ENCODE results near the gene DAAM2.

The DAAM2 gene

DNA sequence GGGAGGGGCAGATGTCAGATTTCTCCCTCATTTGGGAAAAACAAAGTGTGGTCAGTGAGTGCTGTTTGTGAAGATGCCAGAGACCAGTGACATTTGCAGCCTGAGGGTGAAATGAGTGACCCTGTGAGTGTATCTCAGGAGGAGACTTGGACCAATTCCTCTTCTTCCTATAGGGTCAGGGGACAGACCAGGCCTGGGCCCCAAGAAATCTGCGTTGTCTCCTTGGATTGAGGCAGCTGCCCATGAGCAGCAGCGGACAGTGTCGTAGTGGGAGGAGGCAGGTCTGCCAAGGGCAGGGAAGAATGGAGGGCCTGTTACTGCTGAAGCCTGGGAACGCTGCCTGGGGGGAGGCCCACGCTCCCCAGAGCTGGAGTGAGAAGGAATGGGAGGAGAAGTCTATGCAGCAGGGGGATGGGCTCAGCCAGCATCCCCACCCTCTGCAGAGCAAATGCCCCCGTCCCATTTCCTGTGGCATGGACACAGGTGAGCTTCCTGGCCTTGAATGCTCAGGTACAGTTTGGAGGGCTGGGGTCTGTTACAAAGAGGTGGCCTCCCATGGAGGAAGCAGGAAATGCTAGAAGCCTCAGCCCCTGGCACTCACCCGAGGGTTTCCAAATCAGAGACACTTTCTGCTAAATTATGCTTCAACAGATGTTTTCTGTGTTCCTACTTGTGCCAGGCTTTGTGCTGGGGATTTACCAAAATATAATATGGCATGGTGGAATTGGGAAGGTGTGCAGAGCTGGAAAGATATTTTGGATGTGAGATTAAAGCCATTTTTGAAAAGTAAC, 29.8 kb downstream of the DAAM2 start:
- TF ChIP-seq, protein P1, sequence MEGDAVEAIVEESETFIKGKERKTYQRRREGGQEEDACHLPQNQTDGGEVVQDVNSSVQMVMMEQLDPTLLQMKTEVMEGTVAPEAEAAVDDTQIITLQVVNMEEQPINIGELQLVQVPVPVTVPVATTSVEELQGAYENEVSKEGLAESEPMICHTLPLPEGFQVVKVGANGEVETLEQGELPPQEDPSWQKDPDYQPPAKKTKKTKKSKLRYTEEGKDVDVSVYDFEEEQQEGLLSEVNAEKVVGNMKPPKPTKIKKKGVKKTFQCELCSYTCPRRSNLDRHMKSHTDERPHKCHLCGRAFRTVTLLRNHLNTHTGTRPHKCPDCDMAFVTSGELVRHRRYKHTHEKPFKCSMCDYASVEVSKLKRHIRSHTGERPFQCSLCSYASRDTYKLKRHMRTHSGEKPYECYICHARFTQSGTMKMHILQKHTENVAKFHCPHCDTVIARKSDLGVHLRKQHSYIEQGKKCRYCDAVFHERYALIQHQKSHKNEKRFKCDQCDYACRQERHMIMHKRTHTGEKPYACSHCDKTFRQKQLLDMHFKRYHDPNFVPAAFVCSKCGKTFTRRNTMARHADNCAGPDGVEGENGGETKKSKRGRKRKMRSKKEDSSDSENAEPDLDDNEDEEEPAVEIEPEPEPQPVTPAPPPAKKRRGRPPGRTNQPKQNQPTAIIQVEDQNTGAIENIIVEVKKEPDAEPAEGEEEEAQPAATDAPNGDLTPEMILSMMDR (IDR thresholded peaks at IDR 0.05; ENCODE audit: low read depth, low read length, missing control alignments), result no peak
- no peak overlapping the region for H3K4me3 ChIP-seq (ENCODE audit: low read depth, low read length)
- no peak for DNase-seq (ENCODE audit: low read depth)

DNA sequence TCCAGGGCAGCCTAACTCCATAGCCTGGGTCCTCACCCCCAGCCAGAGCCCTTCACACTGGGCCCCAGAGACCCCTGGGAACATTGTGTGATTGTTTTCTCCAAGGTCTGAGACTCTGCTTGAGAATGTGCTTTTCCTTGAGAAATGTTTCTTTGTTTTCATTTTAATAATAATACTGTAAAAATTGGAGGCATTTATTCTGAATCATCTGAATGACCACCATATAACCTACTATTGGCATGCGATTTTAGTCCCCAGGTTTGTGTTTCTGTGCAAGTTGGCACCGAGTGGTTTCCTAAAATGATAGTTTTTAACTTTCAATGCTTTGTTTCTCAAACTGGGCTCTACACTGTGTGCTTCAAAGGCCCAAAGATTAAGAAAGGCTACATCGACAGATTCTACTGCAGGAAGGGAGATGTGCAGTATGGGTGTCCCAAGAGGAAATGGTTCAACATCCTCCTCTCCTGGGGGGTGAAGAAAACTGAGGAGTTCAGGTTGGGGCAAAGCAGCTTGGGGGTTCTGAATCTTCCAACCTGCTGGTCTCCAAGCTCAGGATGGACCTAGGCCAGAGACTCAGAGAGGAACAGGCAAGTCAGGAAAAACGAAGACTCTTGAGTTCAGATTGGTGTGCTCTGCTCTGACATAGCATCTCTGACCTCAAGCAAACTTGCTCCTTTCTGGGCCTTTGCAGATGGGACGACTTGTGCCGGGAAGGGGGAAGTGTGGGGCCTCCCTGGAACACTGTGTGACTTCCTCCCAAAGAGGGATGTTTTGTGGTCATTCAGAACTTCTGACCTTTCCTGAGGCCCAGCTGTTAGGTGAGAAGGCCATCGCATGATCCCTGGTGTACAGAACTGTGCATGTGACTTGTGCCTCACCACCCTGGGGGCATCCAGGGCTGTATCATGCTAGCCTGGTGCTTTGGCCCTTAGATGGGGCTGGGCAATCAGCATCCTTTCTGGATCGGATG, 31.0 kb downstream of the DAAM2 start:
- no peak overlapping the region for H3K4me3 ChIP-seq (ENCODE audit: low read depth, low read length)
- no peak for DNase-seq (ENCODE audit: low read depth)
- TF ChIP-seq, protein P1 (IDR thresholded peaks at IDR 0.05; ENCODE audit: low read depth, low read length, missing control alignments), result no peak

DNA sequence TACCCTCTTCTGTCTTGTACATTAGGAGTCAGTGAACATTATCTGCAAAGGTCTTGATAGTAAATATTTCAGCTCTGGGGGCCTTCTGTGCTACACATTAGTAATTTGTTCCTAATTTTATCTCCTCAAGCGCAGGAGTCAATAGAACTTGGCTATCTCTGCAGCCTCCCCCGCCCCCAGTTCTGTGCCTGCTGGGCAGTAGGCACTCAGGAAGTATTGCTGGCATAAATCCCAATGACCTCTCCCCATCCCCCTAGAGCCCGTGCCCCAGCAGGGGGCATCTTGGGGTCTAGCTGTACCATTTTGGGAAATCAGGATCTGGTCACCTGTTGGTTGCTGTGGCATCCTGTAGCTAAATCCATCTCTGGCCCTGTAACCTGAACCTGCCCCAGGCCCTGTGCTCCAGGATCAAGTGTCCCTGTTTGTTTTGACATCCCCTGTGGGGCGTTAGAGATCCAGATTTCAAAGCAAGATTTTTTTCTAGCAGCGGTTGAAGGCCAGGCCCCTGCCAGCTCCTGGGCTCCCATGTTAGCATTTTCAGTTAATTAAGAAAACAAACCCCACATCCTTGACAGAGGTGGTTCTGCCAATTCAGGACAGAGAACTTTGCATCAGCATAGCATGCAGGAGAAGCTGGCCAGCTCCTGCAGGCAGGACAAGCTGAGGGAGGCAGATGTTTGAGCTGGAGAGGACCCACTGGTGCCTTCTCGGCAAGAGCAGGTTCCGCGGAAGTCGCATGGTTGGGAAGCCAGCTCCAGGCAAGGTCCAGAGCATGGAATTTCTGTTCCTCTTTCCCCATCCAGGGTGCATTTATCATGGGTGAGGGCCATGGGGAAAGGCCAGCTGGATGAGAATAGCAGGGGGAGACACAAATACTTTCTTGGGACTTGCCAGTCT, 32.1 kb downstream of the DAAM2 start:
- TF ChIP-seq, protein P1 (IDR thresholded peaks at IDR 0.05; ENCODE audit: low read depth, low read length, missing control alignments), result no peak
- H3K4me3 ChIP-seq (ENCODE audit: low read depth, low read length), result no peak overlapping the region
- no peak for DNase-seq (ENCODE audit: low read depth)

DNA sequence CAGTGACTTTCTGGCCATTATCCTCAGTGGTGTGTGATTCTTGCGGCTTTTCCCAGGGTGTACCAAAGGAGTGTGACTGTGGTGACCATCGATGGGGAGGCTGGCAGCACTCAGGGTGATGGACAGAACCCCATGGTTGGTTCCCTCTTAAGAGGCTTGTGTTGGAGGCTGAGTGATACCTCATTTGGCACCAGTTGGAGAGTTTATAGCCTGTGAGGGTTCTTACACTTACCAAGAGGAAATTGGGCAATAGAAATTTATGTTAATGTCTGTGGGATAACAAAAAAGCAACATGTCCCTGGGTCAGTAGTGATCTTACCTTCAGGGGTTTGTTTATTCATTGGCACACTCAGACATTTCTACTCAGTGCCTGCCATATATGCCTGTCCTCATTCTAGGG, 37.2 kb downstream of the DAAM2 start:
- TF ChIP-seq, protein P1 (IDR thresholded peaks at IDR 0.05; ENCODE audit: low read depth, low read length, missing control alignments), result no peak
- no peak for DNase-seq (ENCODE audit: low read depth)
- no peak overlapping the region for H3K4me3 ChIP-seq (ENCODE audit: low read depth, low read length)

DNA sequence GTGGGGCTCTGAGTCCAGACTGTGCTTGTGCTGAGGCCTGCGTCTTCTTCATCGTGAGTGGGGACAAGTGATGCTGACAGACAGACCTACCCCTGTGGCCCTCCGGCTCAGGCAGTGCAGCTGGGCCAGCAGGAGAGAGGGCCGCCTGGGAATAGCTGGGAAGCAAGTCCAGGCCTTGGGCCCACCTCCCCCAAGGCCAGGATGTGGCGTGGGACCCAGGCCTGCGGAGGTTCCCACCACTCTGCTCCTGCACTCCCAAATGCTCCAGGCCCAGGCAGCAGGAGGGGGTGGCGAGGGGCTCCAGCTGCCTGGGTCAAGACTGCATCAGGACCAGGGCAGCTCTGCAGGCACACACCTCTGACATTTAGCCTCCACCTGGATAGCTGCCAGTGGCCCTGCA, 38.3 kb downstream of the DAAM2 start:
- no peak overlapping the region for H3K4me3 ChIP-seq (ENCODE audit: low read depth, low read length)
- TF ChIP-seq, protein P1 (IDR thresholded peaks at IDR 0.05; ENCODE audit: low read depth, low read length, missing control alignments), result no peak
- DNase-seq (ENCODE audit: low read depth), result no peak

DNA sequence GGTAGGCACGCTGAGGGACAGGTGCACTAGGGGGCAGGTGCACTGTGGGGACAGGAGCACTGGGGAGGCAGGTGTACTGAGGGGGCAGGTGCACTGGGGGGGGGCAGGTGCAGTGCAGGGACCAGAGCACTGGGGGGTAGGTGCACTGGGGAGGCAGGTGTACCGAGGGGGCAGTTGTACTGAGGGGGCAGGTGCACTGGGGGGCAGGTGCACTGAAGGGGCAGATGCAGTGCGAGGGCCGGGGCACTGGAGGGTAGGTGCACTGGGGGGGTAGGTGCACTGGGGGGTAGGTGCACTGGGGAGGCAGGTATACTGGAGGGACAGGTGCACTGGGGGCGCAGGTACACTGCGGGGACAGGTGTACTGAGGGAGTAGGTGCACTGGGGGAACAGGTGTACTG, 39.5 kb downstream of the DAAM2 start:
- no peak for DNase-seq (ENCODE audit: low read depth)
- TF ChIP-seq, protein P1 (IDR thresholded peaks at IDR 0.05; ENCODE audit: low read depth, low read length, missing control alignments), result no peak
- no peak overlapping the region for H3K4me3 ChIP-seq (ENCODE audit: low read depth, low read length)

All from GM12864 (cell line).